GM21526 (cell line): ENCODE data around the gene TAS2R60.
"Not testable (repeated sequence)": the region's sequence is repeated elsewhere in the genome, so short reads cannot be mapped to it uniquely, and the experiment has no call there.

ENCODE experiments used
- ATAC-seq: cut with Tn5 transposase; IDR thresholded peaks from one replicate; pipeline ENCODE4 v1.9.1; 2021; ENCODE audit warnings: moderate library complexity; ENCODE audit not compliant: unreplicated experiment, low FRiP score

The TAS2R60 gene

GRCh38 chr7:143443153-143443552 is at the start of gene TAS2R60:
Gene TAS2R60 (plus strand): TSS chr7:143443453. CDS start chr7:143443453, 0 bp downstream.
- no peak for ATAC-seq

GRCh38 chr7:143394068-143394467 is 49.2 kb upstream of the TAS2R60 start:
- ATAC-seq = no peak

GRCh38 chr7:143394777-143395176 is 48.5 kb upstream of the TAS2R60 start:
- no peak for ATAC-seq

GRCh38 chr7:143395187-143396149 is 47.8 kb upstream of the TAS2R60 start:
- ATAC-seq = no peak

- ATAC-seq = no peak
Measured at GRCh38 chr7:143396182-143396581, 47.1 kb upstream of the TAS2R60 start.

- no peak for ATAC-seq
Measured at GRCh38 chr7:143396625-143397556, 46.4 kb upstream of the TAS2R60 start.

- no peak for ATAC-seq
Measured at GRCh38 chr7:143397710-143398530, 45.3 kb upstream of the TAS2R60 start.

GRCh38 chr7:143398616-143399015 is 44.6 kb upstream of the TAS2R60 start:
- no peak for ATAC-seq

- no peak for ATAC-seq
Measured at GRCh38 chr7:143399151-143399550, 44.1 kb upstream of the TAS2R60 start.

GRCh38 chr7:143399642-143400041 is 43.6 kb upstream of the TAS2R60 start:
- ATAC-seq = no peak

GRCh38 chr7:143401265-143401664 is 42.0 kb upstream of the TAS2R60 start:
- no peak for ATAC-seq

GRCh38 chr7:143402233-143402632 is 41.0 kb upstream of the TAS2R60 start:
- not testable (repeated sequence) for ATAC-seq

GRCh38 chr7:143405173-143406001 is 37.9 kb upstream of the TAS2R60 start:
- no peak for ATAC-seq

GRCh38 chr7:143406002-143406357 is 37.3 kb upstream of the TAS2R60 start:
- no peak for ATAC-seq

- ATAC-seq = no peak
Measured at GRCh38 chr7:143407287-143408251, 35.7 kb upstream of the TAS2R60 start.

GRCh38 chr7:143408252-143408685 is 35.0 kb upstream of the TAS2R60 start:
- no peak for ATAC-seq

- no peak for ATAC-seq
Measured at GRCh38 chr7:143408686-143409561, 34.3 kb upstream of the TAS2R60 start, which contains the start of gene EPHA1. Gene EPHA1 (minus strand): TSS chr7:143408856. CDS start chr7:143408805, 51 bp downstream.
